Measurements from ENCODE around the gene PCDH8. TPM values are rescaled to one million over a fixed set of nuclear protein-coding genes. Genes with fewer than 3 reads are reported as not detected.

The PCDH8 gene
- total and polyA plus RNA-seq, 10 of the 15 experiments (the other 5 are each of a cell fraction or from before 2014, with no cell fraction given), result 0.03 to 0.86 (median 0.45) TPM; not detected in 1

DNA sequence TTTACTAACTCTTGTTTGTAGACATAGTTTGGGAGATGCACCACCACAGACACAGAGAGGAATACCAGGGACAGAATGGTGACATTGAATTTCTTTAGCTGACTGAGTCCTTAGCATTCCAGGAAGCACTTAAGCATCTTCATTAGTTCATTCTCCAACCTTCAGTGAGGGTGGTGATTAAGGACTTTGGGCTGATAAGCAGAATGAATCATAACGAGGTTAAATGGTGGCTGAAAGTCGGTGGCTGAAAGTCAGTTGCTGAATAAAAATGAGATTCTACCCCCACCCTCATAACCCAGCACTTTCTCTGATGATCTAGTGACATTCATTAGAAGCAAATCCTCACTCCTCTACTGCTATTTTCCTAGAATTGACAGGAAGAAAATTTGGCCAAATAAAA, 10.6 kb downstream of the PCDH8 start:
- ChIA-PET SMC1A (ENCODE audit: uncharacterized antibody, unreplicated experiment) (no interaction called here), POLR2A (no interaction called here), CTCF (no interaction called here), RAD21 (ENCODE audit: unreplicated experiment) (no interaction called here)
- in situ Hi-C loops (cut with MboI) (no loop called here), intact Hi-C loops (cut with micrococcal nuclease; ENCODE audit: unreplicated experiment) (no loop called here)
- H3K36me3 ChIP-seq (ENCODE audit: control insufficient read depth in 2 of 2, insufficient read depth in 2 of 2, low read length in 1 of 2), result no peaks in the 10 kb centered on the region
- no TSS peak for BruUV-seq (replicated peaks)
- no peak for DNase-seq (ENCODE audit: low read depth, low spot score)
- H3K4me2 ChIP-seq (ENCODE audit: control insufficient read depth, insufficient read depth), result no peak overlapping the region
- ATAC-seq, result peak; percentile 53
- 4% methylated on average over 2 of the region's 2 CpGs for WGBS (ENCODE audit: insufficient coverage, insufficient replicate concordance, low lambda C conversion rate, missing lambda C conversion rate)
- no peaks in the 10 kb centered on the region for H3K4me1 ChIP-seq (ENCODE audit: control insufficient read depth, insufficient read depth, low read length)
- H3K9me3 ChIP-seq (replicated peaks; ENCODE audit: control insufficient read depth, insufficient read depth, low read length), result no peaks in the 10 kb centered on the region
- no peaks in the 10 kb centered on the region for H4K20me1 ChIP-seq (ENCODE audit: control insufficient read depth, insufficient read depth)
- H3K4me3 ChIP-seq, result no peak overlapping the region
- H3K27me3 ChIP-seq (replicated peaks in 1 of 2; ENCODE audit: control insufficient read depth in 2 of 2, insufficient read depth in 2 of 2, low read length in 1 of 2), result no peaks in the 10 kb centered on the region; a peak in 3 of 4 replicates
- H3K27ac ChIP-seq (ENCODE audit: control insufficient read depth, insufficient read depth), result no peak overlapping the region
- H3K9ac ChIP-seq (ENCODE audit: control insufficient read depth, insufficient read depth, low read length), result no peak overlapping the region
- no peak for TF ChIP-seq TCF3 (IDR thresholded peaks at IDR 0.05; ENCODE audit: borderline replicate concordance, insufficient read depth, low read depth, low read length)
- TF ChIP-seq NR2F1 (conservative IDR thresholded peaks at IDR 0.05), result peak; percentile 60; the same call in 1 of the 2 replicates
- peak; percentile 49 for TF ChIP-seq RUNX3 (IDR thresholded peaks at IDR 0.05; ENCODE audit: low read length)
- no peak; the same call in 1 of the 2 replicates for TF ChIP-seq MTA2 (IDR thresholded peaks at IDR 0.05; ENCODE audit: low read depth)
- no peak for TF ChIP-seq FOXK2 (IDR thresholded peaks at IDR 0.05)
- TF ChIP-seq JUNB (IDR thresholded peaks at IDR 0.05), result peak; percentile 17; the same call in 1 of the 2 replicates
- TF ChIP-seq, protein P1, sequence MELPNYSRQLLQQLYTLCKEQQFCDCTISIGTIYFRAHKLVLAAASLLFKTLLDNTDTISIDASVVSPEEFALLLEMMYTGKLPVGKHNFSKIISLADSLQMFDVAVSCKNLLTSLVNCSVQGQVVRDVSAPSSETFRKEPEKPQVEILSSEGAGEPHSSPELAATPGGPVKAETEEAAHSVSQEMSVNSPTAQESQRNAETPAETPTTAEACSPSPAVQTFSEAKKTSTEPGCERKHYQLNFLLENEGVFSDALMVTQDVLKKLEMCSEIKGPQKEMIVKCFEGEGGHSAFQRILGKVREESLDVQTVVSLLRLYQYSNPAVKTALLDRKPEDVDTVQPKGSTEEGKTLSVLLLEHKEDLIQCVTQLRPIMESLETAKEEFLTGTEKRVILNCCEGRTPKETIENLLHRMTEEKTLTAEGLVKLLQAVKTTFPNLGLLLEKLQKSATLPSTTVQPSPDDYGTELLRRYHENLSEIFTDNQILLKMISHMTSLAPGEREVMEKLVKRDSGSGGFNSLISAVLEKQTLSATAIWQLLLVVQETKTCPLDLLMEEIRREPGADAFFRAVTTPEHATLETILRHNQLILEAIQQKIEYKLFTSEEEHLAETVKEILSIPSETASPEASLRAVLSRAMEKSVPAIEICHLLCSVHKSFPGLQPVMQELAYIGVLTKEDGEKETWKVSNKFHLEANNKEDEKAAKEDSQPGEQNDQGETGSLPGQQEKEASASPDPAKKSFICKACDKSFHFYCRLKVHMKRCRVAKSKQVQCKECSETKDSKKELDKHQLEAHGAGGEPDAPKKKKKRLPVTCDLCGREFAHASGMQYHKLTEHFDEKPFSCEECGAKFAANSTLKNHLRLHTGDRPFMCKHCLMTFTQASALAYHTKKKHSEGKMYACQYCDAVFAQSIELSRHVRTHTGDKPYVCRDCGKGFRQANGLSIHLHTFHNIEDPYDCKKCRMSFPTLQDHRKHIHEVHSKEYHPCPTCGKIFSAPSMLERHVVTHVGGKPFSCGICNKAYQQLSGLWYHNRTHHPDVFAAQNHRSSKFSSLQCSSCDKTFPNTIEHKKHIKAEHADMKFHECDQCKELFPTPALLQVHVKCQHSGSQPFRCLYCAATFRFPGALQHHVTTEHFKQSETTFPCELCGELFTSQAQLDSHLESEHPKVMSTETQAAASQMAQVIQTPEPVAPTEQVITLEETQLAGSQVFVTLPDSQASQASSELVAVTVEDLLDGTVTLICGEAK (IDR thresholded peaks at IDR 0.05; ENCODE audit: borderline replicate concordance), result no peak
- FAIRE-seq, result no peak
- no peak overlapping the region for H2AFZ ChIP-seq (ENCODE audit: control insufficient read depth, low read depth, low read length)
- H3K79me2 ChIP-seq (ENCODE audit: control insufficient read depth, insufficient read depth, low read length), result no peaks in the 10 kb centered on the region

All from GM12878 (cell line).